GM12875 (cell line): ENCODE data around the gene MPST.
"Not testable (repeated sequence)": the region's sequence is repeated elsewhere in the genome, so short reads cannot be mapped to it uniquely, and the experiment has no call there.

ENCODE experiments used
- H3K4me3 ChIP-seq: one replicate; pipeline ENCODE4 v1.5.1; 2011; ENCODE audit warnings: low read depth, low read length, control low read depth
- TF ChIP-seq, protein P1 (sequence below): IDR thresholded peaks from 2 replicates; pipeline ENCODE4 v1.5.1; 2011; ENCODE audit warnings: low read depth, mild to moderate bottlenecking, control low read depth, inconsistent platforms, low read length, moderate library complexity, borderline replicate concordance; ENCODE audit not compliant: insufficient read depth

MPST gene

DNA sequence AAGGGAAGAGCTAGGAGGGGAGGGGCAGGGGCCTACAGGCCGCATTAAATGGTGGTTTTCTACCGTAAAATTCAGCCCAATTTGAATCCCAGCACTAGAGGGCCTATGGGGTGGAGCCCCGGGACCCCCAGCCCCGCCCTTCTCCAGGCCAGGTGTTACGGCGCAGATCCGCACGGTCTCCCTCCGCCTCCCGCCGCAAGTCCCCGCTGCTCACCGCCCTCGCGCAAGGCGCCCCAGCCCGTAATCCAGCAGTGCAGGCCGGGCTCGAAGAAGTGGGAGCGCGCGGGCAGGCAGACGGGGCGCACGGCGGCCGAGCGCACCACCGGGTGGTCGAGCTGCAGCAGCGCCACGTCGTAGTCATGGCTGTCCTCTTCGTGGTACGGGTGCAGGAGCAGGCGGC, 49.3 kb downstream of the MPST start:
- H3K4me3 ChIP-seq: no peak overlapping the region
- TF ChIP-seq, protein P1, sequence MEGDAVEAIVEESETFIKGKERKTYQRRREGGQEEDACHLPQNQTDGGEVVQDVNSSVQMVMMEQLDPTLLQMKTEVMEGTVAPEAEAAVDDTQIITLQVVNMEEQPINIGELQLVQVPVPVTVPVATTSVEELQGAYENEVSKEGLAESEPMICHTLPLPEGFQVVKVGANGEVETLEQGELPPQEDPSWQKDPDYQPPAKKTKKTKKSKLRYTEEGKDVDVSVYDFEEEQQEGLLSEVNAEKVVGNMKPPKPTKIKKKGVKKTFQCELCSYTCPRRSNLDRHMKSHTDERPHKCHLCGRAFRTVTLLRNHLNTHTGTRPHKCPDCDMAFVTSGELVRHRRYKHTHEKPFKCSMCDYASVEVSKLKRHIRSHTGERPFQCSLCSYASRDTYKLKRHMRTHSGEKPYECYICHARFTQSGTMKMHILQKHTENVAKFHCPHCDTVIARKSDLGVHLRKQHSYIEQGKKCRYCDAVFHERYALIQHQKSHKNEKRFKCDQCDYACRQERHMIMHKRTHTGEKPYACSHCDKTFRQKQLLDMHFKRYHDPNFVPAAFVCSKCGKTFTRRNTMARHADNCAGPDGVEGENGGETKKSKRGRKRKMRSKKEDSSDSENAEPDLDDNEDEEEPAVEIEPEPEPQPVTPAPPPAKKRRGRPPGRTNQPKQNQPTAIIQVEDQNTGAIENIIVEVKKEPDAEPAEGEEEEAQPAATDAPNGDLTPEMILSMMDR: no peak

DNA sequence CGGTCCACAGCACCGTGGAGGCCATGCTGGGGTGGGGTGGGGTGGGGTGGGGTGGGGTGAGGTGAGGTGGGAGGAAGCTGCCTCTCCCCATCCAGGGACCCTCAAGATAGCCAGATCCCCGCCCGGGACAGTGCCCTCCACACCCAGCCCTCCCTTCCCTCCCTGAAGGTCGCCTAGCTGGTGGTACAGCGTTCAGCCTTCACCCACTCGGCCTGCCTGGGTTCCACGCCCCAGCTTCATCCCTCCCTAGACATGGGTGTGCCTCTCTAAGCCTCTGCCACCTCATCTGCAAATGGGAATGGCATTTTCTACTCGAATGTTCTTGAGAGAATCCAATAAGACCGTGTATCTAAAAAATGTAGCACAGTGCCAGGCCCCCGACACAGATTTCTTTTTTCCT, 49.8 kb downstream of the MPST start:
- no peak overlapping the region for H3K4me3 ChIP-seq
- TF ChIP-seq, protein P1: no peak

DNA sequence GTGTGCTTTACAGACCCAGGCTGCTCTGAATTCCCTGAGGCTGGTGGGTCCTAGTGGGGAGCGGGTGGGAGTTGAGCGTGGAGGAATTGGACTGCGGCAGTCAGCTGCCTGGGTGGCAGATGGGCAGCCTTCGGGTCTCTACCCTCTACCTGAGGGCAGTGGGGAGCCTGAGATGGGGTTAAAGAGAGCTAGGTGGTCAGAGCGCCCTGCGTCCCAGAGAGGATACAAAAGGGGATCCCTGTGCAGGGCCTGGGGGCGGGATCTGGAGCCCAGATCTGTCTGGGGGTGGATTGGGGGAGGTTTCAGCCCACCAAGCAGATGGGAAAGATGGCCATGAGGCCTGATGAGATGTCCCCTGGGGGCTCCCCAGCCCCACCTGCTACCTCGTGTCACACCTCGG, 50.2 kb downstream of the MPST start:
- TF ChIP-seq, protein P1: no peak
- H3K4me3 ChIP-seq: no peak overlapping the region

DNA sequence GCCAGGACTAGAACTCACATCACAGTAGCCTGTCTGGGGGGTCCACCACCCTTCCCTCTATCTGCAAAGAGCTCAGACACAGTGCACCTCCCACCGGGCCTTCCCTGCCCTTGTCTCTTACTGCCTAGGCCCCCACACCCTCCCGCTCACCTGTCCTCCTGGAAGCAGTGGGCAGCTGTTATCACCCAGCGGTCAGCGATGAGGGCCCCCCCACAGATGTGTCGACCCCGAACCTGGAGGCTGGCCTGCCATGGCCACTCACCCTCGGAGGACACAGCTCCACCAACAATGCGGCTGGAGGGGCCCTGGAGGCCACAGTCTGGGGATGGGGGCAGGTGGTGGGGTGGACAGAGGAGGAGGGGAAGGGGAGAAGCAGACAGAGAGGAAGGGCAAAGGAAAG, 50.8 kb downstream of the MPST start:
- no peak overlapping the region for H3K4me3 ChIP-seq
- TF ChIP-seq, protein P1: no peak

DNA sequence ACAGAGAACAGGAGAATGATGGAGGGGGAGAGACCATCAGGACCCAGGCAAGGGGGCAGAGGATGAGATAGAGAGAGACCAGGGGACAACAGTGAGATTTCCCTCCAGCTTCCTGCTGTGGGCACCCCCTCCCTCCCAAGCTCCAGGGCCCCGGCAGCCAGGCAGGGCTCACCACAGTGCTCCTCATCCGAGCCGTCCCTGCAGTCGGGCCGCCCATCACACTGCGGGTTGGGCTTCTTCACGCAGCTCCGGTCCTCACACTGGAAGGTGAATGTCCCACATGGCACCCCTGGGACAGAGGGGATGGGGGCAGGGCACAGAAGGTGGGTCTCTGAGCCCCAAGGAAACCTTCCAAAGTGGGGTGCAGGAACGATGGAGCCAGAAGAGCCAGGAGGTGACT, 51.2 kb downstream of the MPST start:
- TF ChIP-seq, protein P1: no peak
- H3K4me3 ChIP-seq: no peak overlapping the region

DNA sequence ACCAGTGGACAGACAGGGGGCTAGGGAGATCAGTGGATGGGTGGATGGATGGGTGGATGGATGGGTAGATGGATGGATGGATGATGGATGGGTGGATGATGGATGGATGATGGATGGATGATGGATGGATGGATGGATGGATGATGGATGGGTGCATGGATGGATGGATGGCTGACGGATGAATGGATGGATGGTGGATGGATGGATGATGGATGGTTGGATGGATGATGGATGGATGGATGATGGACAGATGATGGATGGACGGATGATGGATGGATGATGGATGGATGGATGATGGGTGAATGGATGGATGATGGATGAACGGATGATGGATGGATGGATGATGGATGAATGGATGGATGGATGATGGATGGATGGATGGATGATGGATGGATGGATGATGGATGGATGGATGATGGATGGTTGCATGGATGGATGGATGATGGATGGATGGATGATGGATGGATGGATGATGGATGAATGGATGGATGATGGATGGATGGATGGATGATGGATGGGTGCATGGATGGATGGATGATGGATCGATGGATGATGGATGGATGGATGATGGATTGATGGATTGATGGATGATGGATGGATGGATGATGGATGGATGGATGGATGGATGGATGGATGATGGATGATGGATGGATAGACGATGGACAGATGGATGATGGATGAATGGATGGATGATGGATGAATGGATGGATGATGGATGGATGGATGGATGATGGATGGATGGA, 52.5 kb downstream of the MPST start:
- not testable (repeated sequence) for H3K4me3 ChIP-seq

DNA sequence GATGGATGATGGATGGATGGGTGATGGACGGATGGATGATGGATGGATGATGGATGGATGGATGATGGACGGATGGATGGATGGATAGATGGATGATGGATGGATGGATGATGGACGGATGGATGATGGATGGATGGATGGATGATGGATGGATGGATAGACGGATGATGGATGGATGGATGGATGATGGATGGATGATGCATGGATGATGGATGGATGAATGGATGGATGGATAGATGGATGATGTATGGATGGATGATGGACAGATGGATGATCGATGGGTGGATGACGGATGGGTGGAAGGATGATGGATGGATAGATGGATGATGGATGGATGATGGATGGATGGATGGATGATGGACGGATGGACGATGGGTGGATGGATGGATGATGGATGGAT, 53.1 kb downstream of the MPST start:
- H3K4me3 ChIP-seq: no peak overlapping the region
- TF ChIP-seq, protein P1: no peak
